Smooth muscle cell (in vitro differentiated cells): Measurements from ENCODE around the gene MBIP. TPM values are rescaled to one million over a fixed set of nuclear protein-coding genes. Genes with fewer than 3 reads are reported as not detected.

ENCODE experiments used
- DNase-seq: peaks from one replicate; lab custom pipeline; 2025; ENCODE audit not compliant: unreplicated experiment; lab: John Stamatoyannopoulos, UW
- H2AFZ ChIP-seq: fragments of 200-600 bp; sonication (generic); 2 replicates; pipeline ENCODE4 v1.6.0; 2016; ENCODE audit warnings: antibody characterized with exemption, low read depth, mild to moderate bottlenecking
- H3F3A ChIP-seq: fragments of 200-600 bp; sonication (generic); 2 replicates; pipeline ENCODE4 v1.6.0; 2017; ENCODE audit warnings: antibody characterized with exemption, low read depth
- H3K27ac ChIP-seq: fragments of 200-600 bp; sonication (generic); 2 replicates; pipeline ENCODE4 v1.5.1; 2016; ENCODE audit warnings: low read depth, mild to moderate bottlenecking
- H3K27me3 ChIP-seq: fragments of 200-600 bp; sonication (generic); 2 replicates; pipeline ENCODE4 v1.6.1; 2016; ENCODE audit warnings: low read depth, mild to moderate bottlenecking
- H3K36me3 ChIP-seq: fragments of 200-600 bp; sonication (generic); 2 replicates; pipeline ENCODE4 v1.5.1; 2016; ENCODE audit warnings: low read depth
- H3K4me1 ChIP-seq: fragments of 200-600 bp; sonication (generic); 2 replicates; pipeline ENCODE4 v1.5.1; 2016; ENCODE audit warnings: low read depth
- H3K4me2 ChIP-seq: fragments of 200-600 bp; sonication (generic); 2 replicates; pipeline ENCODE4 v1.6.0; 2016; ENCODE audit warnings: mild to moderate bottlenecking
- H3K4me3 ChIP-seq: fragments of 200-600 bp; sonication (generic); 2 replicates; pipeline ENCODE4 v1.5.1; 2016; ENCODE audit warnings: mild to moderate bottlenecking
- H3K79me2 ChIP-seq: fragments of 200-600 bp; sonication (generic); 2 replicates; pipeline ENCODE4 v1.6.0; 2016; ENCODE audit warnings: low read depth, mild to moderate bottlenecking
- H3K9ac ChIP-seq: fragments of 200-600 bp; sonication (generic); 2 replicates; pipeline ENCODE4 v1.6.0; 2016; ENCODE audit warnings: low read depth
- H3K9me3 ChIP-seq: fragments of 200-600 bp; sonication (generic); replicated peaks from 2 replicates; pipeline ENCODE4 v1.5.1; 2016; ENCODE audit warnings: low read depth
- H4K20me1 ChIP-seq: fragments of 200-600 bp; sonication (generic); 2 replicates; pipeline ENCODE4 v1.6.0; 2016; ENCODE audit warnings: low read depth
- WGBS: methylation state at CpG from one replicate; pipeline ENCODE4 v1.1.7; 2016; ENCODE audit warnings: low lambda C conversion rate; 5-methylcytosine and 5-hydroxymethylcytosine counted together
- polyA plus RNA-seq: library from polyadenylated mRNA; unstranded; fragments of >200 nt; fragmentation: Nextera tagmentation; extraction: Ambion mirVana; gene quantifications from 2 replicates; pipeline ENCODE4 v1.2.1, GENCODE V29; 2016
- total RNA-seq: library from RNA; depleted of rRNA; stranded (reverse); fragments of >200 nt; gene quantifications from 2 replicates; pipeline ENCODE4 v1.2.3, GENCODE V29; 2014
- TF ChIP-seq, protein P1 (sequence below): fragments of 200-600 bp; sonication (generic); IDR thresholded peaks from 2 replicates; pipeline ENCODE4 v1.5.1; 2017; ENCODE audit warnings: borderline replicate concordance, mild to moderate bottlenecking, antibody characterized with exemption; ENCODE audit not compliant: insufficient read depth, poor library complexity, severe bottlenecking

Gene MBIP
- total and polyA plus RNA-seq, 2 experiments from 2014 or later, result 27.2 to 46.0 TPM

DNA sequence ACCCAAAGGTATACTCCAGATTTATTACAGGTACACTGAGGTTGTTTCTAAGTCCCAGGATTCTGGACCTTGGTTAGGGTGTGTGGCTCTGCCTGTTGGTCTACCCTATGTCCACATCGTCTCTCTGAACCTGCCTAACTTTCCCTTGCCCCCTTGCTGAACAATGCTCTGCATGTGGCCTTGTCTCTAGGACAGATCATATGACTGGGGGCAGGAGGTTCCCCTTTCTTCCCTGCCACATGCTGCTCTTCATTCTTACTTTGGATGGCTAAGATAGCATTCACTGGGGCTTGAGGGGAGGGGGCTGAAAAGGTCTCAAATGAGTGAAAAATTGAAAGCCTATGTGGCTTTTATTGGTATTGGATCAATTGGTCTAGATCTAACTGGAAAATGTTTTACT, 49.2 kb downstream of the MBIP start:
- H3K4me1 ChIP-seq, result peaks cover 77% of the 10 kb centered on the region
- no peaks in the 10 kb centered on the region for H4K20me1 ChIP-seq
- H3F3A ChIP-seq, result no peaks in the 10 kb centered on the region
- no peak overlapping the region for H3K27ac ChIP-seq
- no peak overlapping the region for H2AFZ ChIP-seq
- H3K27me3 ChIP-seq, result peaks cover 24% of the 10 kb centered on the region
- no peak overlapping the region for H3K9ac ChIP-seq
- H3K4me2 ChIP-seq, result no peak overlapping the region
- 61% methylated on average over 1 of the region's 1 CpG for WGBS
- H3K9me3 ChIP-seq, result no peaks in the 10 kb centered on the region
- DNase-seq, result no peak
- TF ChIP-seq, protein P1, sequence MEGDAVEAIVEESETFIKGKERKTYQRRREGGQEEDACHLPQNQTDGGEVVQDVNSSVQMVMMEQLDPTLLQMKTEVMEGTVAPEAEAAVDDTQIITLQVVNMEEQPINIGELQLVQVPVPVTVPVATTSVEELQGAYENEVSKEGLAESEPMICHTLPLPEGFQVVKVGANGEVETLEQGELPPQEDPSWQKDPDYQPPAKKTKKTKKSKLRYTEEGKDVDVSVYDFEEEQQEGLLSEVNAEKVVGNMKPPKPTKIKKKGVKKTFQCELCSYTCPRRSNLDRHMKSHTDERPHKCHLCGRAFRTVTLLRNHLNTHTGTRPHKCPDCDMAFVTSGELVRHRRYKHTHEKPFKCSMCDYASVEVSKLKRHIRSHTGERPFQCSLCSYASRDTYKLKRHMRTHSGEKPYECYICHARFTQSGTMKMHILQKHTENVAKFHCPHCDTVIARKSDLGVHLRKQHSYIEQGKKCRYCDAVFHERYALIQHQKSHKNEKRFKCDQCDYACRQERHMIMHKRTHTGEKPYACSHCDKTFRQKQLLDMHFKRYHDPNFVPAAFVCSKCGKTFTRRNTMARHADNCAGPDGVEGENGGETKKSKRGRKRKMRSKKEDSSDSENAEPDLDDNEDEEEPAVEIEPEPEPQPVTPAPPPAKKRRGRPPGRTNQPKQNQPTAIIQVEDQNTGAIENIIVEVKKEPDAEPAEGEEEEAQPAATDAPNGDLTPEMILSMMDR, result no peak
- H3K79me2 ChIP-seq, result no peaks in the 10 kb centered on the region
- H3K4me3 ChIP-seq, result no peak overlapping the region
- H3K36me3 ChIP-seq, result no peaks in the 10 kb centered on the region

DNA sequence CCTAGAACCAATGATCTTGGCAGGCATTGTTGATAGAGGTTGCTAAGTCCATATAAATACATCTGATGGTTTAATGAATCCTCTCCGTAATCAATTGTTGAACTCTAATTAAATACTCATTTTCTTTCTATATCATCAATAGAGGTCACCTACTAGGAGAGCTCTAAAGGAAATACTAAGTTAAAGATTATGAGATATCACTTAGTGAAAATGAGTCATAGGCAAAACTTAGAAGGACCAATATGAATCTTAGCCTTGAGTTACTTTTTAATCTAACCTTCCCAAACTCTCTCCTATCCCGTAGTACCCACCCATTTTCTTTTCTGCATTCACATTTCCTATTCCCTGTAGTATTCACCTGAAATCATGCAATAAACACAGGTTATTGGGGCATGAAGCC, 50.2 kb downstream of the MBIP start:
- H3K9ac ChIP-seq, result no peak overlapping the region
- no peaks in the 10 kb centered on the region for H3K36me3 ChIP-seq
- no peak overlapping the region for H2AFZ ChIP-seq
- H3K79me2 ChIP-seq, result no peaks in the 10 kb centered on the region
- no peak for DNase-seq
- no peak overlapping the region for H3K4me2 ChIP-seq
- H3K27me3 ChIP-seq, result peaks cover 21% of the 10 kb centered on the region
- H3K4me3 ChIP-seq, result no peak overlapping the region
- no peaks in the 10 kb centered on the region for H3K9me3 ChIP-seq
- H3K4me1 ChIP-seq, result peaks cover 67% of the 10 kb centered on the region
- no peaks in the 10 kb centered on the region for H3F3A ChIP-seq
- WGBS, result 82% methylated on average over 2 of the region's 2 CpGs
- H3K27ac ChIP-seq, result no peak overlapping the region
- TF ChIP-seq, protein P1, result no peak
- no peaks in the 10 kb centered on the region for H4K20me1 ChIP-seq

DNA sequence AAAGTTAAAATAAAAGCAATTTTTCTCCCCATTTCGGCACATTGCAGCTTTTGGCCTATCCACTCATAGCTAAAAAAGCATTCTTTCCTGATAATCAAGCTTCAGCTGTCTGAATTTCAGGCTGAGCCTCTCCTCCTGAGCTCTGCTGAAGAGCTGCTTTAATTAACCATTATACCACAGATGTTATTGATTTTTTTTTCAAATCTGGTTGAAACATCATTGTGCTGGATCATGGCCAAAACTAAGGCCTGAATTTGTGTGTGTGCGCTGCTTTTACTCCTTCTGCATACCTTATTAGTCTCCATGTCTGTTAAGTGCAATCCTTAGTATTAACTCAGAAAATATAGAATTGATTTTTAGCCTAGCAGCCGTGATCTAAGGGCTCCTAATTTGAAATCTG, 52.3 kb downstream of the MBIP start:
- Histone ChIP-seq H4K20me1 (no peaks in the 10 kb centered on the region), H3K4me2 (no peak overlapping the region), H3K36me3 (no peaks in the 10 kb centered on the region), H2AFZ (no peak overlapping the region), H3K27ac (no peak overlapping the region), H3K9ac (no peak overlapping the region), H3K79me2 (no peaks in the 10 kb centered on the region), H3K4me3 (no peak overlapping the region), H3K9me3 (no peaks in the 10 kb centered on the region), H3K27me3 (peaks cover 15% of the 10 kb centered on the region), H3K4me1 (peaks cover 55% of the 10 kb centered on the region), H3F3A (no peaks in the 10 kb centered on the region)
- TF ChIP-seq, protein P1, result no peak
- 88% methylated on average over 3 of the region's 3 CpGs for WGBS
- no peak for DNase-seq

DNA sequence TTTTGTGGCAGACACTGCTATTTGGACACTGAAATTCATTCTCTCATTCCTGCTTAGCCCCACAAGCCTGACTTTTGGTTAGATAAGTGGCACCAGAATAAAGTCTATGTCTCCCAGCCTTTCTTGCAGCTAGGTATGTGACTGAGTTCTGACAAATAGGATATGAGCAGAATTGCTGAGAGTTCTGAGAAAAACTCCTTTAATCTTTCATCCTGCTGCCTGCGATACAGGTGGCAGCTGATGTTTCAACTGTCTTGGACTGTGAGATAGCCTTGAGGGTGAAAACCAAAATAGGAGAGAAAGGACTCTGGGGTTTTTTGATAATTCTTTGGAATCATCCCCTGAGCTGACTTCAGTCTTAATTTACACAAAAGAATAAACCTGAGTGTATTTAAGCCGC, 55.8 kb downstream of the MBIP start:
- H3K9me3 ChIP-seq, result no peaks in the 10 kb centered on the region
- TF ChIP-seq, protein P1, result no peak
- no peak for DNase-seq
- WGBS, result 96% methylated on average over 2 of the region's 2 CpGs
- H3K4me3 ChIP-seq, result no peak overlapping the region
- no peak overlapping the region for H3K4me2 ChIP-seq
- H3K4me1 ChIP-seq, result peaks cover 22% of the 10 kb centered on the region
- H3K27ac ChIP-seq, result no peak overlapping the region
- H2AFZ ChIP-seq, result no peak overlapping the region
- H3F3A ChIP-seq, result no peaks in the 10 kb centered on the region
- no peaks in the 10 kb centered on the region for H3K79me2 ChIP-seq
- peaks cover 3% of the 10 kb centered on the region for H3K27me3 ChIP-seq
- no peak overlapping the region for H3K9ac ChIP-seq
- H4K20me1 ChIP-seq, result no peaks in the 10 kb centered on the region
- H3K36me3 ChIP-seq, result no peaks in the 10 kb centered on the region
